Fibroblast of lung (primary cell): Measurements from ENCODE around the gene NSFL1C. TPM values are rescaled to one million over a fixed set of nuclear protein-coding genes. Genes with fewer than 3 reads are reported as not detected.
A peak's percentile ranks its signal among the peaks of the same experiment; 100 is the strongest.
"Not testable (repeated sequence)": the region's sequence is repeated elsewhere in the genome, so short reads cannot be mapped to it uniquely, and the experiment has no call there.

Source experiments
- DNase-seq, 2 donors: peaks; one replicate each; pipeline versions ENCODE4 v3.0.0 to v3.0.0-alpha.2; 2010; ENCODE audit warnings: low read depth in 2 of 2
- H2AFZ ChIP-seq: 2 replicates; pipeline ENCODE4 v1.5.1; 2012; ENCODE audit warnings: low read length, control low read depth, inconsistent platforms
- H3K27ac ChIP-seq: 2 replicates; pipeline ENCODE4 v1.5.1; 2011; ENCODE audit warnings: low read length, control low read depth; ENCODE audit not compliant: insufficient read depth
- H3K27me3 ChIP-seq: 2 replicates; pipeline ENCODE4 v1.5.1; 2011; ENCODE audit warnings: mild to moderate bottlenecking, low read length; ENCODE audit not compliant: control insufficient read depth, insufficient read depth
- H3K36me3 ChIP-seq: 2 replicates; pipeline ENCODE4 v1.5.1; 2011; ENCODE audit warnings: low read length; ENCODE audit not compliant: control insufficient read depth, insufficient read depth
- H3K4me1 ChIP-seq: 2 replicates; pipeline ENCODE4 v1.5.1; 2011; ENCODE audit warnings: low read length; ENCODE audit not compliant: control insufficient read depth, insufficient read depth; ENCODE audit errors: extremely low read depth
- H3K4me2 ChIP-seq: 2 replicates; pipeline ENCODE4 v1.5.1; 2011; ENCODE audit warnings: low read length, control low read depth; ENCODE audit not compliant: insufficient read depth; ENCODE audit errors: extremely low read depth
- H3K4me3 ChIP-seq, 4 experiments: fragments of 200-600 bp in 1 of 4; sonication (generic) in 1 of 4; replicated peaks in 1 of 4; 2 replicates each; pipeline ENCODE4 v1.5.1; 2011 to 2016; ENCODE audit warnings: low read length in 4 of 4, low read depth in 3 of 4, mild to moderate bottlenecking in 3 of 4, control low read depth in 2 of 4, inconsistent platforms in 1 of 4, mixed read lengths in 1 of 4; ENCODE audit not compliant: insufficient read depth in 1 of 4; ENCODE audit errors: control extremely low read depth in 1 of 4
- H3K79me2 ChIP-seq: 2 replicates; pipeline ENCODE4 v1.5.1; 2012; ENCODE audit warnings: mild to moderate bottlenecking, low read length, inconsistent platforms; ENCODE audit not compliant: control insufficient read depth, insufficient read depth
- H3K9ac ChIP-seq: 2 replicates; pipeline ENCODE4 v1.5.1; 2011; ENCODE audit warnings: mild to moderate bottlenecking, low read length, control low read depth; ENCODE audit not compliant: insufficient read depth
- H3K9me3 ChIP-seq: 2 replicates; pipeline ENCODE4 v1.5.1; 2012; ENCODE audit warnings: low read depth, low read length; ENCODE audit not compliant: control insufficient read depth, insufficient read depth
- H4K20me1 ChIP-seq: 2 replicates; pipeline ENCODE4 v1.5.1; 2011; ENCODE audit warnings: low read length; ENCODE audit not compliant: control insufficient read depth, insufficient read depth; ENCODE audit errors: extremely low read depth
- CTCF ChIP-seq, 2 donors: IDR thresholded peaks in 1 of 2; conservative IDR thresholded peaks in 1 of 2; 1 replicate in 1 of 2; 2 replicates in 1 of 2; pipeline ENCODE4 v1.5.1; 2011 to 2012; ENCODE audit warnings: low read length in 2 of 2, control low read depth in 1 of 2, inconsistent platforms in 1 of 2, low read depth in 1 of 2, mild to moderate bottlenecking in 1 of 2
- EZH2 ChIP-seq: IDR thresholded peaks from 2 replicates; pipeline ENCODE4 v1.5.1; 2012; ENCODE audit warnings: low read length, control low read depth, mild to moderate bottlenecking; ENCODE audit errors: missing control alignments
- polyA plus RNA-seq, 2 donors: library from polyadenylated mRNA; depleted of rRNA in 1 of 2; stranded (reverse) in 1 of 2; unstranded in 1 of 2; fragments of >200 nt; gene quantifications; 2 replicates each; pipeline ENCODE4 v1.2.1, GENCODE V29; 2011 to 2012; ENCODE audit warnings: missing spikeins in 1 of 2
- total RNA-seq: library from RNA; depleted of rRNA; stranded (reverse); fragments of >200 nt; gene quantifications from 2 replicates; pipeline ENCODE4 v1.2.1, GENCODE V29; 2014

NSFL1C gene
- total and polyA plus RNA-seq, 2 donors (not counting 1 experiment from before 2014, with no cell fraction given): 17.8 to 24.3 TPM

DNA sequence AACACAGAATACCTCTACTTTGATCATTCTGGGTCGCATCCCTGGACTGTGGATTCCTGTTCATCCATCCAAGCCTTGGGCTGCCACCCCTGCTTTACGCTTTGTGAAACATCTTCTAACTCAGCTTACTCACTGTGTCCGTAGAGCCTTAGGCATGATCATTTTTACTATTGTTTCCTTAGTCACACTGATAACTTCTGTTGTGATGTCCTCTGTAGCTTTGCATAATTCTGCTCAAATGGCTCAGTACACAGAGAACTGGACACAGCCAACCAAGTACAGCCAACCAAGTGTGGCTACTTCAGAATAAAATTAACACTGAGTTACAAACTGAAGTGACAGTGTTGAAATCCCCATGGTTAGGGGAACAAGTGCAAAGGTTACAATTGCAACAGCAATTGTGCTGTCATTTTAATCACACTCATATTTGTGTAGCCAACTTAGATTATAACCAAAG lies 65.2 kb downstream of the NSFL1C start:
- Histone ChIP-seq H3K4me3 (no peak overlapping the region), H3K36me3 (no peaks in the 10 kb centered on the region), H3K27ac (no peak overlapping the region), H2AFZ (no peak overlapping the region), H3K79me2 (no peaks in the 10 kb centered on the region), H3K4me2 (no peak overlapping the region), H3K9me3 (no peaks in the 10 kb centered on the region), H4K20me1 (no peaks in the 10 kb centered on the region), H3K27me3 (no peaks in the 10 kb centered on the region), H3K9ac (no peak overlapping the region), H3K4me1 (peaks cover 3% of the 10 kb centered on the region)
- no peak for TF ChIP-seq CTCF (conservative IDR thresholded peaks at IDR 0.05 in 1 of 2, IDR thresholded peaks at IDR 0.05 in 1 of 2; ENCODE audit: low read depth in 1 of 2, low read length in 2 of 2)
- TF ChIP-seq EZH2: no peak
- DNase-seq: no peak

GRCh38 chr20:1399678-1400366 lies 66.8 kb downstream of the NSFL1C start:
- not testable (repeated sequence) for H3K27ac ChIP-seq, H2AFZ ChIP-seq, H3K4me1 ChIP-seq, H3K79me2 ChIP-seq, H3K9ac ChIP-seq, H3K4me3 ChIP-seq, H3K36me3 ChIP-seq, H4K20me1 ChIP-seq, H3K4me2 ChIP-seq, H3K27me3 ChIP-seq, H3K9me3 ChIP-seq
- peak; percentile 47 to 79 for DNase-seq

GRCh38 chr20:1398185-1398584 lies 68.5 kb downstream of the NSFL1C start:
- not testable (repeated sequence) for H2AFZ ChIP-seq, H3K27ac ChIP-seq, H3K9ac ChIP-seq, H3K79me2 ChIP-seq, H3K4me3 ChIP-seq, H3K9me3 ChIP-seq, H3K4me2 ChIP-seq, H3K4me1 ChIP-seq, H3K36me3 ChIP-seq, H4K20me1 ChIP-seq, DNase-seq, H3K27me3 ChIP-seq

GRCh38 chr20:1397710-1398109 lies 68.9 kb downstream of the NSFL1C start:
- H4K20me1 ChIP-seq: no peaks in the 10 kb centered on the region
- no peak overlapping the region for H3K9ac ChIP-seq
- no peak overlapping the region for H3K27ac ChIP-seq
- DNase-seq: peak in 1 of 2 donors; percentile 40
- H3K79me2 ChIP-seq: peaks cover 1% of the 10 kb centered on the region
- no peak overlapping the region for H3K4me3 ChIP-seq
- peaks cover 3% of the 10 kb centered on the region for H3K4me1 ChIP-seq
- H3K4me2 ChIP-seq: no peak overlapping the region
- H3K36me3 ChIP-seq: no peaks in the 10 kb centered on the region
- no peaks in the 10 kb centered on the region for H3K9me3 ChIP-seq
- H2AFZ ChIP-seq: no peak overlapping the region
- TF ChIP-seq CTCF (conservative IDR thresholded peaks at IDR 0.05 in 1 of 2, IDR thresholded peaks at IDR 0.05 in 1 of 2; ENCODE audit: low read depth in 1 of 2, low read length in 2 of 2): peak; percentile 30 to 37
- no peak for TF ChIP-seq EZH2
- no peaks in the 10 kb centered on the region for H3K27me3 ChIP-seq
